GM12878 (cell line): ENCODE results near the gene MKRN1.

Source experiments
- EZH2 ChIP-seq: IDR thresholded peaks from 2 replicates; pipeline ENCODE4 v1.6.1; 2012; ENCODE audit warnings: low read depth, mild to moderate bottlenecking, control low read depth, inconsistent platforms, low read length, borderline replicate concordance; ENCODE audit not compliant: control insufficient read depth
- POLR2AphosphoS5 ChIP-seq: IDR thresholded peaks from 2 replicates; pipeline ENCODE4 v1.6.1; 2011; ENCODE audit warnings: mild to moderate bottlenecking, low read length, inconsistent platforms
- RAD51 ChIP-seq: fragments of 450-650 bp; IDR thresholded peaks from 2 replicates; pipeline ENCODE4 v1.6.1; 2016; ENCODE audit warnings: moderate library complexity, mild to moderate bottlenecking, inconsistent platforms
- SREBF2 ChIP-seq: IDR thresholded peaks from 2 replicates; pipeline ENCODE4 v1.6.1; 2012; ENCODE audit warnings: mild to moderate bottlenecking, low read length
- TF ChIP-seq, protein P1 (sequence below): IDR thresholded peaks from 2 replicates; pipeline ENCODE4 v1.6.1; 2012; ENCODE audit warnings: mild to moderate bottlenecking, low read depth, low read length
- TF ChIP-seq, protein P2 (sequence below), 3 experiments: IDR thresholded peaks in 2 of 3; conservative IDR thresholded peaks in 1 of 3; 2 replicates each; pipeline ENCODE4 v1.5.1; 2011; ENCODE audit warnings: low read depth in 3 of 3, low read length in 3 of 3, mild to moderate bottlenecking in 3 of 3, control low read depth in 2 of 3, moderate library complexity in 2 of 3, inconsistent platforms in 1 of 3, mixed read lengths in 1 of 3; ENCODE audit not compliant: control insufficient read depth in 2 of 3, insufficient read depth in 1 of 3; ENCODE audit errors: extremely low read depth in 1 of 3

DNA sequence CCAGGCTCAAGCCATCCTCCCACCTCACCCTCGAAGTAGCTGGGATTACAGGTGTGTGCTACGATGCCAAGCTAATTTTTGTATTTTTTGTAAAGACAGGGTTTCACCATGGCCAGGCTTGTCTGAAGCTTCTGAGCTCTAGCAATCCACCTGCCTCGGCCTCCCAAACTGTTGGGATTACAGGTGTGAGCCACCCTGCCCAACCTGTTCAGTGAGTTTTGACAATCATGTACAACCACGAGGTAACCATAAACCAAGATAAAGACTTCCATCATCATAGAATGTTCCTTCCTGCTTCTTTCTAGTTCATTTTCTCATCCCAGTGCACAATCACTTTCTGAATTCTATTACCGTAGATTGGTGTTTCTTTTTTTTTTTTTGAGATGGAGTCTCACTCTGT is 30.5 kb upstream of the MKRN1 start:
- TF ChIP-seq EZH2 (no peak), SREBF2 (no peak), RAD51 (no peak), POLR2AphosphoS5 (no peak)
- TF ChIP-seq, protein P1, sequence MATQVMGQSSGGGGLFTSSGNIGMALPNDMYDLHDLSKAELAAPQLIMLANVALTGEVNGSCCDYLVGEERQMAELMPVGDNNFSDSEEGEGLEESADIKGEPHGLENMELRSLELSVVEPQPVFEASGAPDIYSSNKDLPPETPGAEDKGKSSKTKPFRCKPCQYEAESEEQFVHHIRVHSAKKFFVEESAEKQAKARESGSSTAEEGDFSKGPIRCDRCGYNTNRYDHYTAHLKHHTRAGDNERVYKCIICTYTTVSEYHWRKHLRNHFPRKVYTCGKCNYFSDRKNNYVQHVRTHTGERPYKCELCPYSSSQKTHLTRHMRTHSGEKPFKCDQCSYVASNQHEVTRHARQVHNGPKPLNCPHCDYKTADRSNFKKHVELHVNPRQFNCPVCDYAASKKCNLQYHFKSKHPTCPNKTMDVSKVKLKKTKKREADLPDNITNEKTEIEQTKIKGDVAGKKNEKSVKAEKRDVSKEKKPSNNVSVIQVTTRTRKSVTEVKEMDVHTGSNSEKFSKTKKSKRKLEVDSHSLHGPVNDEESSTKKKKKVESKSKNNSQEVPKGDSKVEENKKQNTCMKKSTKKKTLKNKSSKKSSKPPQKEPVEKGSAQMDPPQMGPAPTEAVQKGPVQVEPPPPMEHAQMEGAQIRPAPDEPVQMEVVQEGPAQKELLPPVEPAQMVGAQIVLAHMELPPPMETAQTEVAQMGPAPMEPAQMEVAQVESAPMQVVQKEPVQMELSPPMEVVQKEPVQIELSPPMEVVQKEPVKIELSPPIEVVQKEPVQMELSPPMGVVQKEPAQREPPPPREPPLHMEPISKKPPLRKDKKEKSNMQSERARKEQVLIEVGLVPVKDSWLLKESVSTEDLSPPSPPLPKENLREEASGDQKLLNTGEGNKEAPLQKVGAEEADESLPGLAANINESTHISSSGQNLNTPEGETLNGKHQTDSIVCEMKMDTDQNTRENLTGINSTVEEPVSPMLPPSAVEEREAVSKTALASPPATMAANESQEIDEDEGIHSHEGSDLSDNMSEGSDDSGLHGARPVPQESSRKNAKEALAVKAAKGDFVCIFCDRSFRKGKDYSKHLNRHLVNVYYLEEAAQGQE, result no peak
- TF ChIP-seq, protein P2, sequence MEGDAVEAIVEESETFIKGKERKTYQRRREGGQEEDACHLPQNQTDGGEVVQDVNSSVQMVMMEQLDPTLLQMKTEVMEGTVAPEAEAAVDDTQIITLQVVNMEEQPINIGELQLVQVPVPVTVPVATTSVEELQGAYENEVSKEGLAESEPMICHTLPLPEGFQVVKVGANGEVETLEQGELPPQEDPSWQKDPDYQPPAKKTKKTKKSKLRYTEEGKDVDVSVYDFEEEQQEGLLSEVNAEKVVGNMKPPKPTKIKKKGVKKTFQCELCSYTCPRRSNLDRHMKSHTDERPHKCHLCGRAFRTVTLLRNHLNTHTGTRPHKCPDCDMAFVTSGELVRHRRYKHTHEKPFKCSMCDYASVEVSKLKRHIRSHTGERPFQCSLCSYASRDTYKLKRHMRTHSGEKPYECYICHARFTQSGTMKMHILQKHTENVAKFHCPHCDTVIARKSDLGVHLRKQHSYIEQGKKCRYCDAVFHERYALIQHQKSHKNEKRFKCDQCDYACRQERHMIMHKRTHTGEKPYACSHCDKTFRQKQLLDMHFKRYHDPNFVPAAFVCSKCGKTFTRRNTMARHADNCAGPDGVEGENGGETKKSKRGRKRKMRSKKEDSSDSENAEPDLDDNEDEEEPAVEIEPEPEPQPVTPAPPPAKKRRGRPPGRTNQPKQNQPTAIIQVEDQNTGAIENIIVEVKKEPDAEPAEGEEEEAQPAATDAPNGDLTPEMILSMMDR (IDR thresholded peaks at IDR 0.05 in 2 of 3, conservative IDR thresholded peaks at IDR 0.05 in 1 of 3; ENCODE audit: control insufficient read depth in 2 of 3, extremely low read depth in 1 of 3, insufficient read depth in 1 of 3, low read depth in 3 of 3, low read length in 3 of 3), result no peak
